GM18526 (cell line): ENCODE measurements around the gene CHST1.

Experiments
- POLR2A ChIP-seq: IDR thresholded peaks from 3 replicates; pipeline ENCODE4 v1.6.1; 2011; ENCODE audit not compliant: insufficient read length; ENCODE audit errors: extremely low read depth

Gene CHST1

GRCh38 chr11:45616802-45617549 is 48.4 kb downstream of the CHST1 start:
- TF ChIP-seq POLR2A, result no peak

- no peak for TF ChIP-seq POLR2A
These were observed 50.1 kb downstream of the CHST1 start for GRCh38 chr11:45615182-45615792.

- TF ChIP-seq POLR2A, result no peak
These were observed 51.1 kb downstream of the CHST1 start for GRCh38 chr11:45614196-45614828.

- TF ChIP-seq POLR2A, result no peak
These were observed 54.8 kb downstream of the CHST1 start for GRCh38 chr11:45610627-45611026.

- no peak for TF ChIP-seq POLR2A
These were observed 55.5 kb downstream of the CHST1 start for GRCh38 chr11:45609902-45610301.

DNA sequence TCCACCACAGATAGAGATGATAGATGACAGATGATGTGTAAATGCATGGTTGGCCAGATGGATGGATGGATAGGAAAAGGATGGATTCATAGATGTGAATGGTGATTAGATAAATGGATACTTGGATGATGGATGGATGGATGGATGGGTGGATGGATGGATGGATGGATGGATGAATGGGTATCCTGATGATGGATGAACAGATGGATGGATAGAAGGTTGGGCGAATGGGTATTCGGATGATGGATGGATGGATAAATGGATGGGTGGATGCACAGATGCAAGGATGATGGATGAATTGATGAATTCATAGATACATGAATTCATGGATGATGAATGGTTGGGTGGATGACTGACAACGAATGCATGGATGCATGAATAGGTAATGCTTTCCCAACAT is 56.1 kb downstream of the CHST1 start:
- TF ChIP-seq POLR2A, result no peak

DNA sequence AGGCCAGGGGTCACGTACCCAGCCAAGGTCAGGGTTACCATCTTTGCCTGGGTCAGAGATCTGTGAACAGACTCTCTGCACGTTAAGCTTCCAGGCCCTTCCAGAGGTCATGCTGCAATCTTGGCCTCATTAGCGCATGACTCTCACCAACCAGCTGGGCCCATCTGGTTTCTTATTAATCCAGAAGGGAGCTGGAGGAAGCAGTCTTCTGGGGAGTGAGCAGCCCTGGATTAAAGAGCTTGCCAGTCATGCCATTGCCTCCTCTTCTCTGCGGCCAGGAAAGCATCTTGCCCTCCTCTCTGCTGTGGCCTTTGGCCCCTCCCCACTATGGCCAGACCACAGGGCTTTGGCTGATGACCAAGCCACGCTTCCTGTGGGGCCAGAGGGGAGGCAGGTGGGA is 57.4 kb downstream of the CHST1 start:
- no peak for TF ChIP-seq POLR2A

DNA sequence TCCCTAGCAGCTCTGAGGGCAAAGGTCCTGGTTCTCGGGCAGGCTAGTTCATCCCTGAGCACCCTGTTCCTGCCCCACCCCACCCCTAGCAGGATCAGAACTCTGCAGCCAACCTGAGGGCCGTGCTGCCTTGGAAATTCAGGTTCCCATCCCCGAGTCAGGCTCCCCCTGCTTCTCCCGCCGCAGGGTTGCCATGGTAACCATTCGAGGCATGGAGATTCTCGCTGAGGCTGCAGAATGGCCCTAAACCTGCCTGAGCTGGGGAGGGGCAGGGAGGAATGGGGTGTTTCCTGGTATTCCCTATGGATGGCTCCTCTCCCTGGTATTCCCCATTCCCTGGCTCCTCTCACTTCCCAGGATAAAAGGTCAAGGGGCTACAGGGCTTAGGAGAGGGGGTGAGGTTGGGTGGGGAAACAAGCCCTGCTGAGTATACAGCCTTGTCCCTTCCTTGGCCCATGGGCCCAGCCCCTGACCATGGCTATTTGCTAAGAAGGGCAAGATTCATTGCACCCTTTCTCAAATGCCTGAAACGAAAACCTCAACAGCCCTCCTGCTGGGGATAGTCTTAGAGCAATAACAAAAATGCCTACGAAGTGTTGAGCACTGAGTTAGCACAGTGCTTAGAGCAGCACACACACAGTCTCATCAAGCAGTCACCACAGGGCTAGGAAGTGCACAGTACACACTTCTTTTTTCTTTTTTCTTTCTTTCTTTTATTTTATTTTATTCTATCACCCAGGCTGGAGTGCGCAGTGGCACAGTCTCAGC is 58.7 kb downstream of the CHST1 start:
- TF ChIP-seq POLR2A, result no peak

GRCh38 chr11:45605051-45605450 is 60.4 kb downstream of the CHST1 start:
- no peak for TF ChIP-seq POLR2A

DNA sequence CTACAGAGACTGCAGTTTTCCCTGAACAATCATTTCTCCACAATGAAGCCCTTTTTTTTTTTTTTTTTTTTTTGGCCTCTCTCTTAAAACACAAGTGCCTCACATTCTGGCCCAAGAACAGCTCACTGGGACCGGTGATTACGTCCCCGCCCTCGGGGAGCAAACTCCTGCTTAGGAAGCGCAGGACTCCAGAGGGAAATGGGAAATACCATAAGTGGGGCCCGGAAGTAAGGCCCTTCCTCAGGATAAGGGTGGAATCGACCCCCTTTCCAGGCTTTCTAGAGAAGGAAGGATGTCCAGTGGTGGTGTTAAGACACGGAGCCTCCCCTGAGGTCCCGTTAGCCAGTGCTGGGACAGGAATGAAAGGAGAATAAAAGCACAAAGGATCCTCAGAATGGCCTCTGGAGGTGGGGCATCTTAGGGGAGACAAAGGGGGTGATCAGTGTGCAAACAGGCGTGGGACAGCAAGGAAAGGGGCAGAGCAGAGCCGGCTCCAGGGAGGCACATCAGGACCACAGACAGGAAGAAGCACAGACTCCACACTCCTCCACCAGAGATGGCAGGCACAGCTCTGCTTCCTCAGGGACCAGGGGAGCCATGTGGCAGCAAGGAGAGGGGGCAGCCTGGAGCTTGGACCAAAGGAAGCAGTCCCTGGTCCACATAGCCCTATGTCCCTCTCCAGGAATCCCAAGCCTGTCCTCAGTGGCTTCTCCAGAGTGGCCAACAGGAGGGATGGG is 61.3 kb downstream of the CHST1 start:
- TF ChIP-seq POLR2A, result no peak

DNA sequence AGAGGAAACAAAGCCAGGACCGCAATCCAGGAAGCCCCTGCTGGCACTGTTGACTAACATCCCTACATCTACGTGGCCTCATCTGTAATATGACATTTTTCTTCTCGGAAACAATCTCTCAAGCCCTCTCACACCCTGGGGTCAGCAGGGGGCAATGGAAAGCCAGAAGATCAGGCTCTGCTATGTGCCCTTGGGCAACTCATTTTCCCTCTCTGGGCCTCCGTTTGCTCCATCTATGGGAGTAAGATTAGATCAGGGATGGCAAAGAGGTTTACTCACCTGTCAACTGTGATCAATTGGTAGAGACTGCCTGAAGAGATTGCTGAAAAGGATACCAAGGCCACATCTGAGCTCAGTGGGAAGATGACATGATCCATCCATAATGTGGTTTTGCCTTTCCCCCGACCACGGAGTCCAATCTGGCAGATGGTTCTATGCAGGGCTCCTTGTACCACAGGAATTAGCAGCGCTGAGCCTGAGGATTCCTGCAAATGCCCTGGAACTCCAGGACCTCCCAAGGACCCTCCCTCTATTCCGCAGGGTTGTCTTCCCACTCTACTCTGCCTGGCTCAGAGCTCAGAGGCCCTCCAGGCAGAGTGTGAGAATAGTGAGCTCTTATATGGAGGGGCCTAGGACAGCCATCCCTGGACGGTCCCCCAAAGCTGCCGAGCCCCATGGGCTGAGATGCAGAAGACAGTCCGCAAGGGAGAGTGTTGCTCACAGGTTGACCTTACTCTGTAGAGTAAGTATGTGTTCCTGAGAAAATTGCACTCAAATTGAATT is 66.1 kb downstream of the CHST1 start:
- no peak for TF ChIP-seq POLR2A
